MM.1S (cell line): ENCODE data around the gene PCED1B.

Experiments used
- DNase-seq: peaks from one replicate; pipeline ENCODE4 v3.0.0-alpha.2; 2015
- H2AFZ ChIP-seq: fragments of 300-600 bp; sonication (generic); 2 replicates; pipeline ENCODE4 v1.6.0; 2016; ENCODE audit warnings: antibody characterized with exemption, low read length
- H3F3A ChIP-seq: fragments of 300-600 bp; sonication (generic); 2 replicates; pipeline ENCODE4 v1.6.1; 2016; ENCODE audit warnings: mild to moderate bottlenecking, antibody characterized with exemption, low read length, moderate library complexity, mixed read lengths; ENCODE audit not compliant: insufficient read depth
- H3K27ac ChIP-seq: fragments of 300-600 bp; sonication (generic); 2 replicates; pipeline ENCODE4 v1.5.1; 2016; ENCODE audit warnings: mild to moderate bottlenecking, low read length
- H3K27me3 ChIP-seq: fragments of 300-600 bp; sonication (generic); replicated peaks from 2 replicates; pipeline ENCODE4 v1.6.0; 2016; ENCODE audit warnings: low read length; ENCODE audit not compliant: insufficient read depth
- H3K36me3 ChIP-seq: fragments of 300-600 bp; sonication (generic); replicated peaks from 2 replicates; pipeline ENCODE4 v1.6.1; 2016; ENCODE audit warnings: mild to moderate bottlenecking, low read length, mixed read lengths; ENCODE audit not compliant: insufficient read depth
- H3K4me1 ChIP-seq: fragments of 300-600 bp; sonication (generic); 2 replicates; pipeline ENCODE4 v1.6.1; 2016; ENCODE audit warnings: low read length, mixed read lengths
- H3K4me2 ChIP-seq: fragments of 300-600 bp; sonication (generic); 2 replicates; pipeline ENCODE4 v1.6.0; 2016; ENCODE audit warnings: low read depth, low read length
- H3K4me3 ChIP-seq: fragments of 300-600 bp; sonication (generic); 2 replicates; pipeline ENCODE4 v1.5.1; 2016; ENCODE audit warnings: low read length, mixed read lengths
- H3K79me2 ChIP-seq: fragments of 300-600 bp; sonication (generic); 2 replicates; pipeline ENCODE4 v1.6.1; 2016; ENCODE audit warnings: mixed run types, low read length, mixed read lengths
- H3K9ac ChIP-seq: fragments of 300-600 bp; sonication (generic); 2 replicates; pipeline ENCODE4 v1.6.1; 2016; ENCODE audit warnings: low read length, mixed read lengths
- H3K9me2 ChIP-seq: fragments of 300-600 bp; sonication (generic); replicated peaks from 2 replicates; pipeline ENCODE4 v1.6.1; 2016; ENCODE audit warnings: mild to moderate bottlenecking, low read length, mixed read lengths; ENCODE audit not compliant: insufficient read depth
- H3K9me3 ChIP-seq: fragments of 300-600 bp; sonication (generic); replicated peaks from 2 replicates; pipeline ENCODE4 v1.6.1; 2016; ENCODE audit warnings: mild to moderate bottlenecking, low read length, mixed read lengths; ENCODE audit not compliant: insufficient read depth
- H4K20me1 ChIP-seq: fragments of 300-600 bp; sonication (generic); 2 replicates; pipeline ENCODE4 v1.6.1; 2016; ENCODE audit warnings: mild to moderate bottlenecking, low read length, moderate library complexity, mixed read lengths; ENCODE audit not compliant: insufficient read depth
- CTCF ChIP-seq: fragments of 300-600 bp; sonication (generic); IDR thresholded peaks from 2 replicates; pipeline ENCODE4 v1.5.1; 2016; ENCODE audit warnings: antibody characterized with exemption, low read length, mixed read lengths
- EZH2 ChIP-seq: fragments of 300-600 bp; sonication (generic); optimal IDR thresholded peaks from 2 replicates; pipeline ENCODE3; 2017; ENCODE audit warnings: low read depth, mild to moderate bottlenecking, antibody characterized with exemption, low read length, mixed read lengths
- EZH2phosphoT487 ChIP-seq: fragments of 300-600 bp; sonication (generic); IDR thresholded peaks from 2 replicates; pipeline ENCODE4 v1.6.1; 2018; ENCODE audit warnings: antibody characterized with exemption, low read length

Gene PCED1B

GRCh38 chr12:47145188-47145587 lies 65.8 kb downstream of the PCED1B start:
- Histone ChIP-seq H3K27me3 (no peaks in the 10 kb centered on the region), H3K4me1 (no peaks in the 10 kb centered on the region), H3K79me2 (no peaks in the 10 kb centered on the region), H4K20me1 (no peaks in the 10 kb centered on the region), H3K9me2 (no peaks in the 10 kb centered on the region), H3K27ac (no peak overlapping the region), H3K4me2 (no peak overlapping the region), H2AFZ (no peak overlapping the region), H3K9ac (no peak overlapping the region), H3K36me3 (no peaks in the 10 kb centered on the region), H3K9me3 (no peaks in the 10 kb centered on the region), H3K4me3 (no peak overlapping the region), H3F3A (no peaks in the 10 kb centered on the region)
- DNase-seq: no peak
- TF ChIP-seq EZH2 (no peak), CTCF (no peak), EZH2phosphoT487 (no peak)

DNA sequence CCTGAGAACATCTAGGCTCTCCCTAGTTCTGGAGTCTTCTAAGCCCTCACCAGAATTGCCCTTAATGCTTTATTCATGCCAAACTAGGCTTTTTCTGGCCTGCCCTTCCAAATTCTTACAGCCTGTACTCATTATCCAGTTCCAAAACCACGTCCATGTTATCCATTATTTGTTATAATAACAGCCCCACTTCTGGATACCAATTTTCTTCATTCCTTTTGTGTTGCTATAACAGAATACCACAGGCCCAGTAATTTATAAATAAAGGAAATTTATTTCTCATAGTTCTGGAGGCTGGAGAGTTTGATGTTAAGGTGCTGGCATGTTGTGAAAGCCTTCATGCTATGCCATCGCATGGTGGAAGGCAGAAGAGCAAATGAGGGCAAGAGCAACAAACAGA lies 68.3 kb downstream of the PCED1B start:
- no peak overlapping the region for H3K27ac ChIP-seq
- H3F3A ChIP-seq: no peaks in the 10 kb centered on the region
- no peaks in the 10 kb centered on the region for H4K20me1 ChIP-seq
- TF ChIP-seq EZH2: no peak
- no peak for TF ChIP-seq CTCF
- TF ChIP-seq EZH2phosphoT487: no peak
- H3K4me1 ChIP-seq: no peaks in the 10 kb centered on the region
- H3K4me3 ChIP-seq: no peak overlapping the region
- H3K36me3 ChIP-seq: no peaks in the 10 kb centered on the region
- H3K9me3 ChIP-seq: no peaks in the 10 kb centered on the region
- H3K79me2 ChIP-seq: no peaks in the 10 kb centered on the region
- H3K9me2 ChIP-seq: no peaks in the 10 kb centered on the region
- H3K9ac ChIP-seq: no peak overlapping the region
- no peak for DNase-seq
- no peaks in the 10 kb centered on the region for H3K27me3 ChIP-seq
- no peak overlapping the region for H3K4me2 ChIP-seq
- no peak overlapping the region for H2AFZ ChIP-seq

DNA sequence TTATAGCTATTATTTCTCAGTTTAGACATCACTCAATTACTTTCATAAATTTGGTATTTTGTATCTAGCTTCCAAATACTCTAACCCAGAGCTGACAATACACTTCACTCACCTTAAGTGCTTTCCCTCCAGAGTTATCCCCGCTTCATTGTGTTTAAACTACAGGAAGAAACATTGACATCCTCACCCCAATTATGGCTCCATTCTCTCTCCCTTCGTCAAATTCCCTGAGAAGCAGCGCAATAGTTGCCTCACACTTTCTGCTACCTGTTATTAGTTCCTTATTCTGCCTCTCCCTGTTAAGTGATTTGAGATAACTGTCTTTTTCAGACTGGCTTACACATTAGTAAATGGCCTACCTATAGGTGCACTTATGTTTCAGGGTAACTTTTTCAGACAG lies 69.7 kb downstream of the PCED1B start:
- H3K4me2 ChIP-seq: no peak overlapping the region
- no peak overlapping the region for H2AFZ ChIP-seq
- no peak for DNase-seq
- H3K4me3 ChIP-seq: no peak overlapping the region
- no peak overlapping the region for H3K27ac ChIP-seq
- H3K9me2 ChIP-seq: no peaks in the 10 kb centered on the region
- H3K27me3 ChIP-seq: no peaks in the 10 kb centered on the region
- no peak for TF ChIP-seq CTCF
- no peaks in the 10 kb centered on the region for H3K9me3 ChIP-seq
- H4K20me1 ChIP-seq: no peaks in the 10 kb centered on the region
- H3F3A ChIP-seq: no peaks in the 10 kb centered on the region
- no peaks in the 10 kb centered on the region for H3K79me2 ChIP-seq
- no peaks in the 10 kb centered on the region for H3K36me3 ChIP-seq
- H3K4me1 ChIP-seq: no peaks in the 10 kb centered on the region
- no peak overlapping the region for H3K9ac ChIP-seq

DNA sequence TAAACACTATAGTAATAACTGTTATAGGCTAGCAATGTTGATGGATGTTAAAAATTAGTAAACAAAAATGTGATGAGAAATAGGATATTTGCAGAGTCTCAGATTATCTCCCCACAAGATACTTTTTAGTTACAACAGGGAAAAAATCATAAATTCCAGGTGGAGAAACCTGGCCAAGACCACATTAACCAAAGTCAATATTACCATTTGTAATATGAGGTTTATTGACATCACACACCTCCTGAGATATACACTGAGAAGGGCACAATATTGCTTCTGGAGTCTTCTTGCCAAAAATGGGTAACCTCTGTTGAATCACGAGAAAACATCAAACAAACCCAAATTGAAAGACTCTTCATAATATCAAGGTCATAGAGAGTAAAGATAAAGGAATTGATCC lies 72.7 kb downstream of the PCED1B start:
- Histone ChIP-seq H3K4me1 (peaks cover 12% of the 10 kb centered on the region), H3K4me2 (no peak overlapping the region), H3K27ac (no peak overlapping the region), H2AFZ (no peak overlapping the region), H3K9me3 (no peaks in the 10 kb centered on the region), H3F3A (no peaks in the 10 kb centered on the region), H3K79me2 (no peaks in the 10 kb centered on the region), H3K9ac (no peak overlapping the region), H4K20me1 (no peaks in the 10 kb centered on the region), H3K4me3 (no peak overlapping the region), H3K36me3 (no peaks in the 10 kb centered on the region), H3K27me3 (no peaks in the 10 kb centered on the region), H3K9me2 (no peaks in the 10 kb centered on the region)
- TF ChIP-seq CTCF (no peak), EZH2 (no peak), EZH2phosphoT487 (no peak)
- DNase-seq: no peak
